H1 (cell line): ENCODE results near the gene CPNE4. TPM values are rescaled to one million over a fixed set of nuclear protein-coding genes. Genes with fewer than 3 reads are reported as not detected.

Experiments
- CTCF ChIA-PET: fragments of 300-600 bp; sonication (Branson Sonifier 250); formaldehyde crosslinking; loops from one replicate; lab custom pipeline; 2021; ENCODE audit not compliant: partially characterized antibody; lab: Charles Lee
- POLR2A ChIA-PET: fragments of 300-600 bp; sonication (Branson Sonifier 250); formaldehyde crosslinking; loops from one replicate; lab custom pipeline; 2021; ENCODE audit warnings: inconsistent platforms; ENCODE audit not compliant: partially characterized antibody; lab: Charles Lee
- DNase-seq, 2 experiments: peaks; one replicate each; pipeline versions ENCODE4 v3.0.0 to v3.0.0-alpha.2; 2010 to 2022; ENCODE audit warnings: low spot score in 2 of 2, low read depth in 1 of 2, mixed read lengths in 1 of 2
- FAIRE-seq: peaks from 2 replicates; lab custom pipeline; 2011; peaks lifted over from hg19 to GRCh38; lab: Jason Lieb, UNC
- H2AFZ ChIP-seq: 2 replicates; pipeline ENCODE4 v1.8.1; 2012; ENCODE audit warnings: low read length, inconsistent platforms
- H2AK5ac ChIP-seq: 2 replicates; pipeline ENCODE4 v1.6.1; 2013; ENCODE audit warnings: low read depth, low read length
- H2BK120ac ChIP-seq: replicated peaks from 2 replicates; pipeline ENCODE3; 2013; ENCODE audit warnings: low read depth, low read length, inconsistent platforms
- H2BK12ac ChIP-seq: 2 replicates; pipeline ENCODE4 v1.6.1; 2013; ENCODE audit warnings: low read depth, low read length
- H2BK15ac ChIP-seq: 2 replicates; pipeline ENCODE4 v1.6.1; 2013; ENCODE audit warnings: low read length
- H2BK20ac ChIP-seq: 2 replicates; pipeline ENCODE4 v1.6.1; 2013; ENCODE audit warnings: low read length
- H2BK5ac ChIP-seq: 2 replicates; pipeline ENCODE4 v1.6.1; 2013; ENCODE audit warnings: low read depth, low read length
- H3K14ac ChIP-seq: 2 replicates; pipeline ENCODE4 v1.6.1; 2013; ENCODE audit warnings: inconsistent platforms; ENCODE audit not compliant: insufficient read length
- H3K18ac ChIP-seq: 2 replicates; pipeline ENCODE4 v1.6.1; 2013; ENCODE audit warnings: low read length; ENCODE audit errors: extremely low read depth
- H3K23ac ChIP-seq: 2 replicates; pipeline ENCODE4 v1.6.1; 2013; ENCODE audit warnings: inconsistent platforms; ENCODE audit not compliant: insufficient read length
- H3K23me2 ChIP-seq: 2 replicates; pipeline ENCODE4 v1.6.1; 2013; ENCODE audit warnings: low read depth, low read length
- H3K27ac ChIP-seq: 2 replicates; pipeline ENCODE4 v1.6.1; 2011; ENCODE audit warnings: low read depth, low read length, inconsistent platforms
- H3K27me3 ChIP-seq, 4 experiments: replicated peaks in 1 of 4; 1 replicate in 1 of 4; 2 replicates in 3 of 4; pipeline versions ENCODE4 v1.6.1 to v1.8.1; 2011 to 2013; ENCODE audit warnings: low read length in 3 of 4, mild to moderate bottlenecking in 3 of 4, inconsistent platforms in 2 of 4, mixed read lengths in 2 of 4, moderate library complexity in 1 of 4; ENCODE audit not compliant: control insufficient read depth in 3 of 4, insufficient read depth in 3 of 4; ENCODE audit errors: extremely low read depth in 1 of 4
- H3K36me3 ChIP-seq, 4 experiments: 2 replicates each; pipeline versions ENCODE4 v1.6.1 to v1.8.1; 2011 to 2013; ENCODE audit warnings: mild to moderate bottlenecking in 4 of 4, low read length in 3 of 4, moderate library complexity in 2 of 4, control low read depth in 1 of 4, inconsistent platforms in 1 of 4; ENCODE audit not compliant: insufficient read depth in 4 of 4, control insufficient read depth in 2 of 4
- H3K4ac ChIP-seq: replicated peaks from 2 replicates; pipeline ENCODE3; 2013; ENCODE audit warnings: low read length, low read depth, mixed read lengths, inconsistent platforms; ENCODE audit not compliant: insufficient read length
- H3K4me1 ChIP-seq, 4 experiments: replicated peaks in 1 of 4; 1 replicate in 1 of 4; 2 replicates in 3 of 4; pipeline versions ENCODE4 v1.6.1 to v1.8.1; 2011 to 2013; ENCODE audit warnings: low read length in 3 of 4, inconsistent platforms in 2 of 4, mixed read lengths in 1 of 4; ENCODE audit not compliant: insufficient read depth in 4 of 4, control insufficient read depth in 3 of 4
- H3K4me2 ChIP-seq, 2 experiments: 2 replicates each; pipeline versions ENCODE4 v1.6.1 to v1.8.1; 2011 to 2013; ENCODE audit warnings: low read depth in 2 of 2, low read length in 2 of 2, control low read depth in 1 of 2, inconsistent platforms in 1 of 2, mild to moderate bottlenecking in 1 of 2; ENCODE audit not compliant: insufficient read depth in 1 of 2
- H3K4me3 ChIP-seq, 4 experiments: fragments of 200-600, 300-600 bp in 1 of 4; sonication (generic), shearing (Covaris generic), sonication (Bioruptor Twin) in 1 of 4; 2 replicates each; pipeline versions ENCODE4 v1.5.1 to v1.8.1; 2011 to 2016; ENCODE audit warnings: low read length in 4 of 4, low read depth in 3 of 4, control low read depth in 2 of 4, inconsistent platforms in 2 of 4, mild to moderate bottlenecking in 2 of 4, mixed read lengths in 1 of 4, moderate library complexity in 1 of 4; ENCODE audit not compliant: insufficient read depth in 2 of 4; ENCODE audit errors: extremely low read depth in 1 of 4
- H3K56ac ChIP-seq: replicated peaks from 2 replicates; pipeline ENCODE3; 2013; ENCODE audit warnings: low read depth, mild to moderate bottlenecking, mixed read lengths, low read length, inconsistent platforms; ENCODE audit not compliant: insufficient read length
- H3K79me1 ChIP-seq: 2 replicates; pipeline ENCODE4 v1.6.1; 2013; ENCODE audit warnings: low read depth, low read length, control low read depth
- H3K79me2 ChIP-seq, 2 experiments: 2 replicates each; pipeline versions ENCODE4 v1.6.1 to v1.8.1; 2012 to 2013; ENCODE audit warnings: low read length in 2 of 2, mild to moderate bottlenecking in 2 of 2, inconsistent platforms in 1 of 2; ENCODE audit not compliant: insufficient read depth in 2 of 2, control insufficient read depth in 1 of 2
- H3K9ac ChIP-seq, 4 experiments: replicated peaks in 1 of 4; 1 replicate in 1 of 4; 2 replicates in 3 of 4; pipeline versions ENCODE4 v1.6.1 to v1.8.1; 2011 to 2013; ENCODE audit warnings: low read depth in 3 of 4, low read length in 3 of 4, control low read depth in 2 of 4, mild to moderate bottlenecking in 2 of 4, moderate library complexity in 2 of 4, inconsistent platforms in 1 of 4; ENCODE audit errors: extremely low read depth in 1 of 4
- H3K9me3 ChIP-seq, 2 experiments: 2 replicates each; pipeline versions ENCODE4 v1.6.1 to v1.8.1; 2012 to 2013; ENCODE audit warnings: mild to moderate bottlenecking in 2 of 2, moderate library complexity in 2 of 2, control low read depth in 1 of 2, inconsistent platforms in 1 of 2, low read depth in 1 of 2, low read length in 1 of 2, mixed read lengths in 1 of 2; ENCODE audit not compliant: insufficient read depth in 2 of 2
- H4K20me1 ChIP-seq, 2 experiments: replicated peaks in 1 of 2; 2 replicates each; pipeline versions ENCODE3 to v1.8.1; 2011 to 2013; ENCODE audit warnings: inconsistent platforms in 2 of 2, low read length in 2 of 2, mild to moderate bottlenecking in 1 of 2; ENCODE audit not compliant: insufficient read depth in 2 of 2, control insufficient read depth in 1 of 2
- H4K5ac ChIP-seq: 2 replicates; pipeline ENCODE4 v1.6.1; 2013; ENCODE audit warnings: low read length, low read depth, mixed read lengths, inconsistent platforms; ENCODE audit not compliant: insufficient read length
- H4K8ac ChIP-seq: 2 replicates; pipeline ENCODE4 v1.8.0; 2013; ENCODE audit warnings: mild to moderate bottlenecking, moderate library complexity, low read length, inconsistent platforms; ENCODE audit not compliant: insufficient read depth; ENCODE audit errors: extremely low read depth
- H4K91ac ChIP-seq: replicated peaks from 2 replicates; pipeline ENCODE3; 2013; ENCODE audit warnings: low read length, mixed read lengths, inconsistent platforms; ENCODE audit not compliant: insufficient read length
- BRCA1 ChIP-seq: IDR thresholded peaks from 2 replicates; pipeline ENCODE4 v1.6.1; 2012; ENCODE audit warnings: low read depth, low read length, improper control_type of control experiment
- CBX5 ChIP-seq: fragments of 300-800, 300-1000 bp; sonication (generic); IDR thresholded peaks from 2 replicates; pipeline ENCODE4 v1.7.1; 2016; ENCODE audit warnings: antibody characterized with exemption, low read length, low read depth
- CTBP2 ChIP-seq: IDR thresholded peaks from 2 replicates; pipeline ENCODE4 v1.7.0; 2011; ENCODE audit warnings: borderline replicate concordance, mild to moderate bottlenecking, moderate library complexity, mixed read lengths, low read length; ENCODE audit not compliant: insufficient read depth, insufficient read length
- EZH2 ChIP-seq: fragments of 200-600 bp; sonication (generic); IDR thresholded peaks from 2 replicates; pipeline ENCODE4 v1.7.1; 2012; ENCODE audit warnings: low read depth, mild to moderate bottlenecking, moderate library complexity, low read length, inconsistent platforms; ENCODE audit not compliant: severe bottlenecking
- GABPA ChIP-seq: IDR thresholded peaks from 2 replicates; pipeline ENCODE4 v1.6.1; 2011; ENCODE audit warnings: mild to moderate bottlenecking, low read length, moderate library complexity, borderline replicate concordance; ENCODE audit not compliant: insufficient read depth
- HDAC2 ChIP-seq, 2 experiments: fragments of 300-600 bp in 1 of 2; sonication (generic) in 1 of 2; IDR thresholded peaks; 2 replicates each; pipeline ENCODE4 v1.6.1; 2011 to 2012; ENCODE audit warnings: low read depth in 2 of 2, low read length in 2 of 2, mild to moderate bottlenecking in 2 of 2, moderate library complexity in 2 of 2, borderline replicate concordance in 1 of 2, inconsistent platforms in 1 of 2
- JUN ChIP-seq: IDR thresholded peaks from 2 replicates; pipeline ENCODE4 v1.6.1; 2011; ENCODE audit warnings: low read depth, mild to moderate bottlenecking, improper control_type of control experiment, low read length
- KDM5A ChIP-seq: fragments of 200-600 bp; IDR thresholded peaks from 2 replicates; pipeline ENCODE4 v1.7.1; 2012; ENCODE audit warnings: mild to moderate bottlenecking, low read length, inconsistent platforms, mixed read lengths
- MAFK ChIP-seq: IDR thresholded peaks from 2 replicates; pipeline ENCODE4 v1.6.1; 2012; ENCODE audit warnings: low read depth, mild to moderate bottlenecking, improper control_type of control experiment, low read length
- NANOG ChIP-seq: IDR thresholded peaks from 2 replicates; pipeline ENCODE4 v1.6.1; 2011; ENCODE audit warnings: low read length, low read depth, mild to moderate bottlenecking, inconsistent platforms; ENCODE audit not compliant: insufficient read depth, poor library complexity, severe bottlenecking
- PHF8 ChIP-seq: fragments of 200-600 bp; sonication (generic); conservative IDR thresholded peaks from 2 replicates; pipeline ENCODE4 v1.7.1; 2012; ENCODE audit warnings: low read depth, mild to moderate bottlenecking, inconsistent platforms, low read length, moderate library complexity
- POLR2AphosphoS5 ChIP-seq: IDR thresholded peaks from 2 replicates; pipeline ENCODE4 v1.6.1; 2011; ENCODE audit warnings: low read depth, low read length
- RFX5 ChIP-seq: IDR thresholded peaks from 2 replicates; pipeline ENCODE4 v1.6.1; 2011; ENCODE audit warnings: low read depth, low read length, improper control_type of control experiment, borderline replicate concordance
- SP1 ChIP-seq: IDR thresholded peaks from 2 replicates; pipeline ENCODE4 v1.6.1; 2011; ENCODE audit warnings: low read depth, low read length
- SP2 ChIP-seq: IDR thresholded peaks from 2 replicates; pipeline ENCODE4 v1.6.1; 2012; ENCODE audit warnings: mild to moderate bottlenecking, low read length, inconsistent platforms
- TAF1 ChIP-seq: IDR thresholded peaks from 2 replicates; pipeline ENCODE4 v1.6.1; 2011; ENCODE audit warnings: mild to moderate bottlenecking, low read depth, low read length
- polyA plus RNA-seq, 7 experiments: library from polyadenylated mRNA; depleted of rRNA in 3 of 7; stranded (reverse) in 5 of 7; unstranded in 2 of 7; fragments of >200 nt in 5 of 7; fragments of 200-250 nt in 2 of 7; gene quantifications; 1 replicate in 5 of 7; 2 replicates in 1 of 7; 4 replicates in 1 of 7; pipeline versions ENCODE4 v1.2.1 to v1.2.3, GENCODE V29; 2011 to 2013; ENCODE audit warnings: missing spikeins in 2 of 7, mixed read lengths in 2 of 7
- total RNA-seq: library from RNA; stranded (reverse); fragmentation: NEBNext Ultra II Directional; extraction: Animal tissue kit (Norgen Biotek cat#: 25700); gene quantifications from 2 replicates; pipeline ENCODE4 v1.2.1, GENCODE V29; 2021

The CPNE4 gene
- total and polyA plus RNA-seq, 2 of the 8 experiments (the other 6 are each of a cell fraction or from before 2014, with no cell fraction given): 0.82 to 3.8 TPM

- ChIA-PET POLR2A (no interaction called here), CTCF (interaction anchor here (0.7 to 1.2 kb wide), 2 partner anchors 11 to 20 kb away, joined by 3 read pairs; no protein-coding TSS in a partner anchor)
- Histone ChIP-seq H3K14ac (no peak overlapping the region), H4K20me1 (no peaks in the 10 kb centered on the region), H2BK5ac (no peak overlapping the region), H3K36me3 (no peaks in the 10 kb centered on the region), H3K79me1 (no peaks in the 10 kb centered on the region), H3K4ac (no peak overlapping the region), H3K4me2 (no peak overlapping the region), H2BK15ac (no peak overlapping the region), H3K4me3 (no peak overlapping the region), H4K8ac (no peak overlapping the region), H2BK12ac (no peak overlapping the region), H2AFZ (no peak overlapping the region), H3K27ac (no peak overlapping the region), H2BK120ac (no peak overlapping the region), H3K23me2 (no peaks in the 10 kb centered on the region), H3K9ac (no peak overlapping the region), H3K27me3 (no peaks in the 10 kb centered on the region), H2AK5ac (no peak overlapping the region), H3K79me2 (no peaks in the 10 kb centered on the region), H3K23ac (no peak overlapping the region), H3K18ac (no peak overlapping the region), H3K4me1 (no peaks in the 10 kb centered on the region), H3K56ac (no peak overlapping the region), H4K91ac (no peak overlapping the region), H4K5ac (no peak overlapping the region), H3K9me3 (no peaks in the 10 kb centered on the region), H2BK20ac (no peak overlapping the region)
- no peak for FAIRE-seq
- DNase-seq: no peak
- no peak for TF ChIP-seq EZH2
- TF ChIP-seq BRCA1: no peak
- no peak for TF ChIP-seq PHF8
- no peak for TF ChIP-seq JUN
- TF ChIP-seq KDM5A: no peak
- no peak for TF ChIP-seq CTBP2
- TF ChIP-seq MAFK: no peak
- no peak for TF ChIP-seq NANOG
- no peak for TF ChIP-seq SP1
- TF ChIP-seq GABPA: no peak
- no peak for TF ChIP-seq RFX5
- no peak for TF ChIP-seq POLR2AphosphoS5
- TF ChIP-seq SP2: no peak
- TF ChIP-seq HDAC2 (IDR thresholded peaks at IDR 0.05; ENCODE audit: borderline replicate concordance in 1 of 2, low read depth in 2 of 2, low read length in 2 of 2): no peak
- no peak for TF ChIP-seq TAF1
- no peak for TF ChIP-seq CBX5
These were observed 342.5 kb downstream of the CPNE4 start for GRCh38 chr3:131692356-131692755.
